HG02981 (cell line): ENCODE results near the gene OGFR.
"Not testable (repeated sequence)": the region's sequence is repeated elsewhere in the genome, so short reads cannot be mapped to it uniquely, and the experiment has no call there.

Source experiments
- ATAC-seq: cut with Tn5 transposase; IDR thresholded peaks from one replicate; pipeline ENCODE4 v1.9.1; 2021; ENCODE audit warnings: mild to moderate bottlenecking, moderate library complexity; ENCODE audit not compliant: unreplicated experiment

OGFR gene

GRCh38 chr20:62836967-62837490, 32.4 kb downstream of the OGFR start:
- ATAC-seq, result no peak

DNA sequence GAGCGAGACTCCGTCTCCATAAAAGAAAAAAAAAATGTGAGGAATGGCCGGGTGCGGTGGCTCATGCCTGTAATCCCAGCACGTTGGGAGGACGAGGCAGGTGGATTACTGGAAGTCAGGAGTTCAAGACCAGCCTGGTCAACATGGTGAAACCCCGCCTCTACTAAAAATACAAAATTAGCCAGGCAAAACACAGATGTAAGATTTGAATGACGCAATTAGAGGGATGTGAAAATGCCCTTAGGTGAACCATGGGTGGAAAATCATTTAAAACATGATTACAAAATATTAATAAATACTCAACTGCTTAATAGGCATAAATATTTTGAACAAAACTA, 33.1 kb downstream of the OGFR start:
- ATAC-seq, result peak; percentile 6

- ATAC-seq, result peak; percentile 58
These were observed 33.7 kb downstream of the OGFR start for GRCh38 chr20:62838128-62838891.

DNA sequence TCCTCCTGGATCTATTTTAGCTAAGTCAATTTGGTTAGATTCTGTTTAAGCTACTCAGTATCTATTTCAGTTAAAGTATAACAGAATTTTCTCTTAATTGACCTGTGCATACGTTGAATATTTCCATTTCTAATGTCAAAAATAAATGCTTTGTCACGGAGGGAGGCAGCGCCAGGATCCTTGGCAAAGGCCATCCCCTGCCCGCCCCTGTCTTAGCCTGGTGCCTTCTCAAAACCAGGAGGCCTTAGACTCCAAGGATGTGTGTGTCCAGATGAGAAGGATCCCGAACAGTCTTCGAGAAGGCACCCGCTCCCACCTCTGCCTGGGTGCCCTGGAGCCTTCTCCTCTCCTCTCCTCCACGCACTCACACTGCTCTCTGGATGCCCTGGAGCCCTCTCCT, 34.6 kb downstream of the OGFR start:
- ATAC-seq, result no peak

DNA sequence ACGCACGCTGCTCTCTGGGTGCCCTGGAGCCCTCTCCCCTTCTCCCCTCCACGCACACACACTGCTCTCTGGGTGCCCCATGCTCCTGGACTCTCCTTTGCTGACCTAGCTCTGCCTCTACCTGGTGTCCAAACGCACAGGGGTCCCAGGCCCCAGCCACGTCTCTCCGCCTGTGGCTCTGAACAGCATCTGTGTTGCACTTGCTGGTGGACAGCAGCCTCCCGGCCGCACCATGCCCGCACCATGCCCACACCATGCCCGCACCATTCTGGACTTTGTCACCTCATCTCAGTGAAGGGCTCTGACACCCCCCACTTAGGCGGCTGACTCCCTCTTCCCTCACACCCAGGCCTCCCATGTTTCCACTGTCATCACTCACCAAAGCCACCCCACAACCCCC, 35.2 kb downstream of the OGFR start:
- ATAC-seq, result no peak

- ATAC-seq, result no peak
These were observed 35.9 kb downstream of the OGFR start for GRCh38 chr20:62840244-62841197.

- no peak for ATAC-seq
These were observed 37.1 kb downstream of the OGFR start for GRCh38 chr20:62841705-62842212.

DNA sequence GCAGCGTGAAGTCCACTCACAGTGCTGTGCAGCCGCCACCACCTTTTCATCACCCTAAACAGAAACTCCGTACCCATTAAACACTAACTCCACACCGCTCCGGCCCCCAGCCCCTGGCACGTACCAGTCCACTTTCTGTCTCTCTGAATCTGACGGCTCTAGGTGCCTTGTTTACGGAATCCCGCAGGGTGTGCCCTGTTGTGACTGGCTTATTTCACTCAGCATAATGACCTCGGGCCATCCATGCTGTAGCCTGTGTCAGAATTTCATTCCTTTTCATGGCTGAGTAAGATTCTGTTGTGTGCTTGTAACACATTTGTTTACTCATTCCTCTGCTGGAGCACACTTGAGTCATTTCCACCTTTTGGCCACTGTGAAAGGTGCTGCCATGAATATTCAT, 39.0 kb downstream of the OGFR start:
- no peak for ATAC-seq

- ATAC-seq, result no peak
These were observed 39.5 kb downstream of the OGFR start for GRCh38 chr20:62844182-62844581.

DNA sequence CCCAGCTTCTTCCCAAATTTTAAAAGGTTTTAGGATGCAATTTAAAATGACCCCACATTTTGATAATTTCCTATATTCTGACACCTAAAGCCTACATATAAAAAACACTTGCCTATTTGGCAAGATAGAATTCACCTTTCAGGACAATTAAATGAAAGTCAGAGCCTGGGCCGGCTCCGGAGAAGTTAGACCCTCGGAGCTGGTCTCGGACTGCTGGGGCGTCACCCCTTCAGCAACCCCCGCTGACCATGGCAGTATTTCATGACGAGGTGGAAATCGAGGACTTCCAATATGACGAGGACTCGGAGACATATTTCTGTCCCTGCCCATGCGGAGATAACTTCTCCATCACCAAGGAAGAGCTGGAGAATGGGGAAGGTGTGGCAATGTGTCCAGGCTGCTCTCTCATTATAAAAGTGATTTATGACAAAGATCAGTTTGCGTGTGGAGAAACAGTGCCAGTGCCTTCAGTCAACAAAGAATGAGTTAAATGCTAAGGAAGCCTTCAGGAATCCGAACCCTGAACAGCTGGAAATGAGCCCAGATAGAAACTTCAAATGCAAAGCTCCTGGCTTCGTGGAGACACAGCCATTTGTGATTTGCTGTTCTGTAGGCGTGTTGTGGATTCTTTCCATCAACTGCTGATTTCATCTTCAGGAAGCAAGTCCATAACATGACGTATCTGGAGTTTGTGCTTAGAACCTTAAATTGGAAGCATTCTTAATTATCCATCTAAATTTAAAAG, 41.0 kb downstream of the OGFR start:
- ATAC-seq, result no peak

GRCh38 chr20:62846166-62846890, 41.7 kb downstream of the OGFR start:
- ATAC-seq, result no peak

GRCh38 chr20:62848917-62849316, 44.3 kb downstream of the OGFR start:
- not testable (repeated sequence) for ATAC-seq

GRCh38 chr20:62849431-62849830, 44.8 kb downstream of the OGFR start:
- no peak for ATAC-seq

DNA sequence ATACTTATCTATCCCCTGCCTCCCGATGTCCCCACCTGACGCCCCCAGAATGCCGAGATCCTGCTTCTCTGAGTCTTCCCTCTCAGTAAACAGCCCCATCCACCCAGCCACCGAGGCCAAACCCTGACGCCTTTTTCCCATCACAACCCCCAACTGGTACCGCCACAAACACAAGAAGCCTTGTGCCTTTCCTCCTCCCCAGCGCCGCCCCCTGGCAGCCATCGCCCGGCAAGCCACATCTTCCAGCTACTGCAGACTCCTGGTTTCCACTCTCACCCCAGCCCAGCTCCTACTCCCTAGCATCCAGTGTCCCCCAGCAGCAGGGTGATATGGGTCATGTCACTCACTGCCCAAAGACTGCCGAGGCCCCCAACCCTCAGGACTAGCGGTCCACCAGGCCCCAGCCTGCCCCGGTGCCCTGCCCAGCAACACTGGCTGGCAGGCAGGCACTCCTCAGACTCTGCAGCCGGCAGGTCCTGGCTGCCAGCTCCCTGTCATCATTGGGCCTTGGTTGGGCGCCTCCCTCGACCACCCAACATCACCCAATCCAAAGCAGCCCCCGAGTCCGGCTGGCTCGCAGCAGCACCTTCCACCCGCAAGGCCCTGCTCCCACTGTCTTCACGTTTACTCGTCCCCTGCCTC, 45.8 kb downstream of the OGFR start:
- no peak for ATAC-seq

DNA sequence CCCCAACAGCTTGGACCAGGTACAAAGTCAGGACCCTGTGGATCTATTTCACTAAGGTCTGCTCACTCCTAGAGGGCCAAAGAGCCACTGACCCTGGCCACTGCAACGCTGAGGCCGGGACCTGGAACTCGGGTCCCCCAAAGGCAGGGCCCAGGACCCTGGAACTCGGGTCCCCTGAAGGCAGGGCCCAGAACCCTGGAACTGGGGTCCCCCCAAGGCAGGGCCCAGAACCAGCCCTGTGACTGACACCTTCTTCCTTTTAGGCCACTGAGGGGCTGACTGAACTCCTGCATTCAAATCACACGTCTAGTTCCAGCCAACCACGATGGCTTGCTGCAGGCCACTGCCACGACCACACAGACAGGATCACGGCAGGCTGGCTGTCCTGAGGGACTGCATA, 47.6 kb downstream of the OGFR start:
- no peak for ATAC-seq

DNA sequence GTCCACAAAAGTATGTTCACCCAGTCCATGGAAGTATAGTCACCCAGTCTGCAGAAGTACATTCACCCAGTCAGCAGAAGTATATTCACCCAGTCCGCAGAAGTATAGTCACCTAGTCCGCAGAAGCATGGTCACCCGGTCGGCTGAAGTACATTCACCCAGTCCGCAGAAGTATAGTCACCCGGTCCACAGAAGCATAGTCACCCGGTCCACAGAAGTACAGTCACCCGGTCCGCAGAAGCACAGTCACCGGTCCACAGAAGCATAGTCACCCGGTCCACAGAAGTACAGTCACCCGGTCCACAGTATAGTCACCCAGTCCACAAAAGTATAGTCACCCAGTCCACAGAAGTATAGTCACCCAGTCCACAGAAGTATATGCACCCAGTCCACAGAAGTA, 48.2 kb downstream of the OGFR start:
- no peak for ATAC-seq

DNA sequence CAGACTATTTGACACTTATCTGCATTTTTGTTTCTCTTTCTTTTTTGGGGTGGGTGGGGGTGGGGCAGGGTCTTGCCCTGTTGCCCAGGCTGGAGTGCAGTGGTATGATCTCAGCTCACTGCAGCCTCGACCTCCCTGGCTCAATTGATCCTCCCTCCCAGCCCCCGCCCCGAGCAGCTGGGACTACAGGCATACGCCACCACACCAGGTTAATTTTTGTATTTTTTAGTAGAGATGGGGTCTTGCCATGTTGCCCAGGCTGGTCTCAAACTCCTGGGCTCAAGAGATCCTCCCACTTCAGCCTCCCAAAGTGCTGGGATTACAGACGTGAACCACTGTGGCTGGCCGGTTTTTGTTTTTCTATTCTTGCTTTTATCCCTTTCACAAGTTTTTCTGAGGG, 48.7 kb downstream of the OGFR start:
- ATAC-seq, result not testable (repeated sequence)

DNA sequence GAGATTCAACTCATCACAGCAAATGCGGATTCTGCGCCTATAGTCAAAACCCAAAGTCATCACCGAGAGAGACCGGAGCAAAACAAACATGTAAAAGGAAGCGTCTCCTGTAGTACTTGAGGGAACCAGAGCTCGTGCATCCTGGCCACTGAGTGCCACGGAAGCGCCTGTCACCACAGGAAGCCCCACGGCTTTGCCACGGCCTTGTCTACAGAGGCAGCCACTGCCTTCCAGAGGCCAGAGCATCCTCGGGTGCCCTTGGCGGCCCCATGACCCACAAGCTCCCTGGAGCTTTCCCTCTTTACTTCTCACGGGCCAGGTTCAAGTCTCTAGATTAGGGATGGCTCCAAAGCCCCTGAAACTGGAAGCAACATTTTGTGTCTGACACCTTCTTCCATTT, 49.5 kb downstream of the OGFR start:
- no peak for ATAC-seq

DNA sequence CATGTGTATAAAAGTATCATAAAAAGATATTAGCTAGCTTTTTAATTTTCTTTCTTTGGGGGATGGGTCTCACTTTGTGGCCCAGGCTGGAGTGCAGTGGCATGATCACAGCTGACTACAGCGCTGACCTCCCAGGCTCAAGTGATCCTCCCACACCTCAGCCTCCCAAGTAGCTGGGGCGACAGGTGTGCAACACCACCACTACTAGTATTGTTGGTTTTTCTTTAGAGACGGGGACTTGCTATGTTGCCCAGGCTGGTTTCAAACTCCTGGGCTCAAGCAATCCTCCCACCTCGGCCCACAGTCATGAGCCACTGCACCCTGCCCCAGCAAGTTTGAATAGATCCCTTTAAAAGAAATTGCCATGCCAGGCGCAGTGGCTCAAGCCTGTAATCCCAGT, 50.5 kb downstream of the OGFR start:
- ATAC-seq, result no peak
